NCI-H1436 (cell line): ENCODE data around the gene DAAM2.

Experiments used
- DNase-seq: peaks from one replicate; lab custom pipeline; 2025; lab: John Stamatoyannopoulos, UW

DAAM2 gene

DNA sequence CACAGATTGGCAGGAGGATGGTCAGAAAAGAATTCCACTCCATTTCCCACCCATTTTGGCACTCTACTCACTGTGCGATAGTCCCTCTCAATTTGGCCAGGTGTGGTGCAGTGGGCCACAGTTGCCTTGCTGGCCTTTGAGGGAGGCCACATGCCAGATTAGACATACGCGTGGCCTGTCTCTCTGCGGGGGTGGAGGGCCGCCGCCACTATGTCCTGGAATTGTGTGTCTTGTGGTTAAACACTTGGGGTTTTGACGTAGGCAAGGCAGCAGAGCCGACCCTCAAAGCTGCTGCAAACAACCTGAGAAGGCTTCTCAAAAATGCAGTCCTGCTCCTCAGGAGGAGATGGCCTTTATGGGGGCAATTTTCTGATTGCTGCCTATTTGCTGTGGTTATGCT, 4.9 kb upstream of the DAAM2 start:
- no peak for DNase-seq

- no peak for DNase-seq
Measured at GRCh38 chr6:39790772-39791171, 1.4 kb upstream of the DAAM2 start.

DNA sequence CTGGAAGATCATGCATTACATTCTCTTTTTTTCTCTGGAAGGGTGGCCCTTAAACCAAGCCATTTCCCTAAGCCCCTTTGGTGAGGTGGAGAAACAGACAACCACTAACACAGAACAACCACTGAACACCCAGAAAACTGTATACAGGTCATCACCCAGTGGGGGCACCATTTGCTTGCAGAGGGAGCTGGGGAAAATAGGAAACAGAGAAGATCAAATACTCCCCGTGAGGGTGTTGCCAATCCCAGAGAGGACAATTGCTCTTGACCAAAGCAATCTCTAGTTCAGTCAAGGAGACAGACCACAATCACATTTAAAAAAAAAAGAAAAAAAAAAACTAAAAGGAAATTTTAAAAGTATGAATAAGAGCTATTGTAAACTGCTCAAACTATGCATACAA, 865 bp upstream of the DAAM2 start:
- no peak for DNase-seq

DNA sequence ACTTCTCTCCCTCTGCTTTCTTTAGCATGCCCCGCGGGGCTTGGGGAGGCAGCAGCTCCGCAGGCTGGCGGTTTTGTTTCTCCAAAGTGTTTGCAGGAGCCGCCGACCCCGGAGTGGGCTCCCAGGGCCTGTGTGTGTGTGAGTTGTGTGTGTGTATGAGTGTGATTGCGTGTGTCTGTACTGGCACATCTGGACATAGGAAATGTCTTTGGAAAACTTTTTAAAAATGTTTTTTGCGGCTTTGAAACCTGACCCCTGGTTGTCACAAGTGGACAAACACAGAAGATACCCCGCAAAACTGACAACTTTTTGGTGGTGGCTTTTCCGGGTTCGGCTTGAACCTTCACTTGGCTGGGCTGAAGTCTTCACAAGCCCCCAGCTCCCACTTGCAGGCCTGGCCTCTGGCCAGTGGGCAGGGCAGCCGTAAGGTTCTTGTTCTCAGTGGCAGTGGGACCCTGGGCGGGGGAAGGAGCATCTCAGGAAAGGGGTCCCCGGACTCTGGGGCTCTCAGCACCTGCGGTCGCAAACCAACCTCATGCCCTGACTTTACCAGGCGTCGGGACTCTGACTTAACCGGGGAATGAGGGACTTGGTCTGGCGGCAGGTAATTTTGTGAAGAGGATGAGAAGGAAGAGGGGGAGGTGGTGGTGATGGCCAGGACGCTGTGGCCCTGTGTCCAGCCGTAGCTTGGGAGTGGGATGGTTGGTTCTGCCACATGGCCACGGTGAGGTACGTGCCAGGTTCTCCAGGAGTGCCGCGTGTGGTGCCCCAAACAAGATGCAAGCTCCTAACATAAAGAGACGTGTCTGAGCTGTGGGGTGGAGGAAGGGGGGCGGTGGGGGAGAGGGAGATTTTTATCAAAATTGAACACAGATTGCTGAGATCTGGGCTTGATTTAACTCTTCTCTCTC, 619 bp downstream of the DAAM2 start:
- DNase-seq = no peak

- no peak for DNase-seq
Measured at GRCh38 chr6:39793516-39793915, 1.3 kb downstream of the DAAM2 start.

DNA sequence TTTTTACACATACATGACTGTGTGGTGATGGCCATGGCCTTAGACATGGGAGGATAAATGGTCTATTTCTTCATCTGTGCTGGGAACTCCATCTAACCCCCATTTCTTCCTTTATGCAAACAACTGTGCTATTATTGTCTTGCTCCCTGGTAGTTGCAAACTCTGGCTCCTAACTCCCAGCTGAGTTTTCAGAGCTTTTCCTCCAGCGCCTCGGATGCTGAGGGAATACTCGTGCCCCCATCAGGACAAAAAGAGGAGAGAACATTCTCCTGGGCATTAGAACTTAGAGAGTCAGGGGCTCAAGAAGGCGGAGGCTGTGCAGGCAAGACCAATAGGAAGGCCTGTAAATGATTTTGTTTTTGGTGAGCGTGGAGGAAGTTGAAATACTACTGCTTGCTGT, 2.1 kb downstream of the DAAM2 start:
- no peak for DNase-seq

- DNase-seq = no peak
Measured at GRCh38 chr6:39797751-39798150, 5.6 kb downstream of the DAAM2 start.

DNA sequence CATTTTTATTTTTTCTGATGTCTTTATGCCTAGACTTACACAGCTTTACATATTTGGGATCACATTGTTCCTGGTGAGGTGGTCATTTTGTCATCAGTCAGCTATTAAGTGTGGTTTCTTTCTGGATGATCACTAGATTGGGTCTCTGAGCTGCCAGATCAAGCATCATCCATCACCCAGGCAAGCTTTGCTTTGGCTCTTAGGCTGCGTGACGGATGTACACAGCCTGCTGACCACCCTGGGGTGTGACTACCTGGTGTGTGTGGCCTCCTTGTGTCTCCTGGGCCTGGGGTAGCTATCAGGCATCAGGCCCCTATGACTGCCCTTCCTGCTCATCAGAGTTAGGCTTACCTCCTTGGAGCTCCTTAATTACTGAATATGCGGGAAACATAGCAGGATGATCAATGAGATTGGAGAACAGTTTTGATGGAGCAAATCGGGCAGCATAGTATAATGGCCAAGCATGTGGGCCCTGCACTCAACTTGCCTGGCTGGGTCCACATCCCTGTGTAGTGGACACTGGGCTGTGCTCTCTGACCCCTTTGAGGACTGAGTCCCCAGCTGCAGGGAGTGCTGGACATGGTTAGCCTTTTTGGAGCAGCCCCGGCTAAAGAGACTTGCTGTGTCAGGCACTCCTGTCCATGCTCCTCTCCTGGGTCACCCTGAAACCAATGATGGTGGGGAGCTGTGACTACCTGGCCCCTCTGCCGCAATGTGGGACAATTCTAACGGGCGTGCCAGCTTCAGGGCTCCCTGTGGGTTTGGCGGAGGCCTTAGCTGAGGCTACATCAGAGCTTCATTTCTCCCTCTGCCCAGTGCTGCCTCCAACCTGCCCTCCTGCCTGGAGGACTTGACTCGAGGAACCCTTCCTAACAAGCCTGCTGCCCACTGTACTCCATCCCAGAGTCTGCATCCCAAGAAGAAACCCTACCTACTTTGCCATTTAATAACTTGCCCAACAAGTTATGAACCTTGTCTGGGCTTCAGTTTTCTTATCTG, 8.2 kb downstream of the DAAM2 start:
- DNase-seq = no peak

DNA sequence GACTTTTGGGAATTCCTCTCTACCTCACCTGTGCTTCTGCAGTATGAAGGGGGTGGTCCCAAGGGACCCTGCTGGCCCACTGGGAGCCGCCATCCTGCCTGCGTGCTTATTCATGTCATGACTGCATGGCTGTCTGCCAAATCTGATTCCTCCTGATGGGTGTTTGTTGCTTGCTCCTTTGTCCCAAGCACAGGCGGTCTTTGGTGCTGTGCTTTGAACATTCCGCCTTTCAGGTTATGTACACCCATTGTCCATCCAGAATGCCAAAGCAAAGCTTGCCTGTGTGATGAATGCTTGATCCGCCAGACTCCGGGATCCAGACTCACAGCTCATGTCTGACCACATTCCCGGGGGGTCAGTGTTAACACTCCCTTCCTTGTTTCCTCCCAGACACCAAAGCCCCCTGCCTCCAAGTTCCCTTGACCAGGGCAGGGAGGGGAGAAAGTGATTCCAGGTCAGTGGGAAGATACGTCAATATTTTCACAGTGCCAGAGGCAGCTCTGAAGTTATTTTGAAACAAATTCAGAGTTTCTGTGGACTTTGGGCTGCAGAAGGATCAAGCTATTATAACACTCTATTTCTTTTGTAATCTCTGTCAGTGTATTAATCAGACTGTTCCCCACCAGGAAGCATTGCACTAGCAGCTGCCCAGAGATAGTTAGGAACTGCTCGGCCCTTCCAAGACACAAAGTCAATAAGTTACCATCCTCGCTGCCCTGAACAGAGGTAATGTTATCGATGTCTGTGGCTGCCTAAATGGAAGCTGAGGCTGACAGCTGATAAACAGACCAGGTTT, 9.5 kb downstream of the DAAM2 start:
- DNase-seq = peak; percentile 88

DNA sequence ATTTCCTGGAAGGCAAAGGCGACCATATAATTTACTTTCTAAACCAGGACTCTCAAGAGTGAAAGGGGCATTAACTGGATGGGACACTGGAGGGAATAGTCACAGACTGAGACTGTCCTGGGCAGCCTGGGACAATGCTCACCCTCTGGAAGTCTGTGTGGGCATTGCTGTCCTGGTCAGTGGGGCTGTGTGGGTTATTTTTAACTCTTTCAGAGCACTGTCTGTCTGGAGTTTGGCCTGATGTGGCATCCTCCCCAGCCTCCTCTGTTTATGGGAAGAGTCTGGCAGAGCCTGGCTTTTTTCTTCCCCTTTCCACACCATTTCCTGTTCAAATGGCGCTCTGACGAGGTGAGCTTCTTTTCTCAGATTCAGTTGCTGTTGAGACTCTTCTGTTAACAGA, 11.7 kb downstream of the DAAM2 start:
- no peak for DNase-seq

GRCh38 chr6:39804466-39805065, 12.4 kb downstream of the DAAM2 start:
- DNase-seq = no peak

DNA sequence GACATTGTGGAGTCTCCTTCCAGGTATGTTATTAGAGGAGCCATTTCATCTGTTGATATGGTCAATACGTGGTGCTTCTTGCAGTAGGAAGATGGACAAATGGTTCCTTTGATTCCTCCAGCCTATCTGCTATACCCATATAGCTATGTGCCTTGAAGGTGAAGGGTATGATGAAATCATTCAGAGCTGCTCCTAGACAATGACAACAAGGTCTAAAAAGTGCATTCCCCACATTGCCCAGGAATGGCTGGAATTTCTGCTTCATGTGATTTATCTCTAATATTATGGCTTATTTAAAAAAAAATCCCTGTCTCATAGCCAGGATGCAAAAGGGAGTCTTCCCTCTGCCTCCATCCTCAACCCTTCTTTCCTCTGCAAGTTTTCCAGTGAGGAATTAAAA, 14.1 kb downstream of the DAAM2 start:
- DNase-seq = no peak

DNA sequence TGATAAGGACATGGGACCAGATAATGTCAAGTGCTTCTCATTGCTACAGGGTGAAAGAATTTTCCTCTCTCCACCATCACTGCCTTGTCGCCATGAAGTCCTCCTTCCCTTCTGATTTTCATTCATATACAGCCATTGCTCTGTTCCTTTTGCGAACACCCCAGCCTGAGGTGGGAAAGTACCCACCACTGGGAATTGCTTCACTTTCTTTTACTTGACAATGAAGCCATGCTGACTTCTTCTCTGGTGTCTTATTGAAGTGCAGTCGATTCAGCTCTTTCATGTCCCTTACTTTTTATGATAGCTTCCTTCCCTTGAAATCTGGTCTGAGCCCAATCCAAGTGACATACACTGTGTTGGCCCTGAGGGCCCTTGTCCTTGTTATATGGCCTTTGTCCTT, 16.2 kb downstream of the DAAM2 start:
- no peak for DNase-seq

- DNase-seq = peak; percentile 72
Measured at GRCh38 chr6:39808964-39809363, 16.8 kb downstream of the DAAM2 start.

GRCh38 chr6:39811835-39812345, 19.7 kb downstream of the DAAM2 start:
- DNase-seq = no peak

DNA sequence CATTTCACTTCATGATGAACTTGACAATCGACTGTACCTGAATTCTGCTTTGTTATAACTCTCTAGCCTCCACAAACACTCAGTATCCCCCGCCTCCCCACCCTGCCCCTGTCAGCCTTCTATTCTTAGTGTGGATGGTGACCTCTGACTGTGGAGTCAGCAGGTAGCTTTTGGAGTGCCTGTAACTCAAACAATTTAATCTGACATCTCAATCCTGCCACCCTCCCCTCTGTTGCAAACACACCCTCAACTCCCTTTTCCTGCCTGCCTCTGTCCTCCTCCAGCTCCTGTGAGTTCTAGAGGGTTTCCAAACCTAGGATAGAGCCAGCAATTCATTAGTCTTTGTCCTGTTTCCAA, 20.3 kb downstream of the DAAM2 start:
- no peak for DNase-seq

- peak; percentile 57 for DNase-seq
Measured at GRCh38 chr6:39812853-39813533, 20.8 kb downstream of the DAAM2 start.

- no peak for DNase-seq
Measured at GRCh38 chr6:39814236-39814635, 22.1 kb downstream of the DAAM2 start.

DNA sequence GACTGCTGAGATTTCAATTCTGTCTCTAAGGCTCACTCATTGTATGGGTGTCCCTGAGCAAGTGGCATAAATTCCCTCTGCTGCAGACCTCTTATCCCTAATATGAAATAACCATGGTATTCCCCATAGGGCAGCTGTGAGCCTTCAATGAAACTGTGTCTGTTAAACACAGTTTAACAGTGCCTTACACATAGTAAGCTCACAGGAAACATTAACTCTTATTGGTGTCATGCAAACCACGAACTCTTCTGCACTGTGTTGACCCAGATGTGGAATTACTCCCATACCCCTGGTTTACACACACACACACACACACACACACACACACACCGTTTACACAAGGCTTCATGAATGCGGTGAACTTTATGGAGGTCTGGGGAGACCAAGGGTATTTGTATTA, 23.2 kb downstream of the DAAM2 start:
- DNase-seq = no peak

- DNase-seq = no peak
Measured at GRCh38 chr6:39816747-39817146, 24.6 kb downstream of the DAAM2 start.

GRCh38 chr6:39818695-39819094, 26.5 kb downstream of the DAAM2 start:
- no peak for DNase-seq
